Activated naive CD4-positive, alpha-beta T cell treated with anti-CD3 and anti-CD28 coated beads, Interleukin-2, amount 50 U/mL, for 16 hours (primary cell): ENCODE results near the gene JMJD7.
"Not testable (repeated sequence)": the region's sequence is repeated elsewhere in the genome, so short reads cannot be mapped to it uniquely, and the experiment has no call there.

Source experiments
- DNase-seq: peaks from one replicate; pipeline ENCODE4 v3.0.0-alpha.2; 2020

JMJD7 gene

GRCh38 chr15:41823502-41823901 lies 4.4 kb upstream of the JMJD7 start:
- no peak for DNase-seq

DNA sequence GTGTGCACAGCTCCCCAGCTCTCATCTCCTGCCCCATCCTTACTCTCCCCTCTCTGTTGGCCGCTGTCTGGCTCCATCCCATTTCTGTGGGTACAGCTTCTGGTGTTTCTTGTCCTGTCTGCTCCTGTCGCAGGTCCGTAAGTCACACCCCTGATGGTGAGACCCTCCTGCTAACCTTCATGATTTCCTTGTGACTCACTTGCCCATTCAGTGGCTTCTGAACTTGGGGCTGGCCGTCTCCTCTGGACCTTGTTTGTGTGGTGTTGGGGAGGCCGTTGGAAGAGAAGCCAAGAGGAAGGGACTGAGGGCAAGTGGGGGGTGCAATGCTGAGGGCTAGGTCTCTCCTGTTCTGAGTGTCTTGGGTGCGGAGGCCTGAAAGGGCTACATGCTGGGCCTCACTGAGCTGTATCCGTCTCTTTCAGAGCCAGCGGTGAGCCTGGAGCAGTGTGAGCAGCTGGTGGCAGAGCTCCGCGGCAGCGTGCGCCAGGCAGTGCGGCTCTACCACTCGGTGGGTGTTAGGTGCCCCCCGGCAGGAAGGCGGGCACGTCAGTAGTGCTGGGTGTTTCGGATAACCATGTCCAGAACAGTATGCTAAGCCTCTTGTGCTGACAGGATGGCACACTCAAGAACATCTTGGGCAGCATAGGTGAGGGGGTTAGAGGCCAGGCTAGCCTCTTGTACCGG lies 3.7 kb upstream of the JMJD7 start:
- no peak for DNase-seq

DNA sequence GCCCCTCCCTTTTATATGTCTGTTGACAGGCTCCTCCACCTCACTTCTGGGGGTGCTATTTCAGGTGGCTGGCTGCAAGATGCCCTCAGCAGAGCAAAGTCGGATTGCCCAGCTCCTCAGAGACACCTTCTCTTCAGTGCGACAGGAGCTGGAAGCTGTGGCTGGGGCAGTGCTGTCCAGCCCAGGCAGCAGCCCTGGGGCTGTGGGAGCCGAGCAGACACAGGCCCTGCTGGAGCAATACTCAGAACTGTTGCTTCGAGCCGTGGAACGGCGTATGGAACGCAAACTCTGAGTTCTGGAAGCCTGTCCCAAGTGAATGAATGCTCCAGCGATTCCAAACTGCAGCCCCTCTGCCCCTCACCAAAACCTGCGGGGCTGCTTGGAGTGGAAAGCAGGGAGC lies 2.7 kb upstream of the JMJD7 start:
- no peak for DNase-seq

DNA sequence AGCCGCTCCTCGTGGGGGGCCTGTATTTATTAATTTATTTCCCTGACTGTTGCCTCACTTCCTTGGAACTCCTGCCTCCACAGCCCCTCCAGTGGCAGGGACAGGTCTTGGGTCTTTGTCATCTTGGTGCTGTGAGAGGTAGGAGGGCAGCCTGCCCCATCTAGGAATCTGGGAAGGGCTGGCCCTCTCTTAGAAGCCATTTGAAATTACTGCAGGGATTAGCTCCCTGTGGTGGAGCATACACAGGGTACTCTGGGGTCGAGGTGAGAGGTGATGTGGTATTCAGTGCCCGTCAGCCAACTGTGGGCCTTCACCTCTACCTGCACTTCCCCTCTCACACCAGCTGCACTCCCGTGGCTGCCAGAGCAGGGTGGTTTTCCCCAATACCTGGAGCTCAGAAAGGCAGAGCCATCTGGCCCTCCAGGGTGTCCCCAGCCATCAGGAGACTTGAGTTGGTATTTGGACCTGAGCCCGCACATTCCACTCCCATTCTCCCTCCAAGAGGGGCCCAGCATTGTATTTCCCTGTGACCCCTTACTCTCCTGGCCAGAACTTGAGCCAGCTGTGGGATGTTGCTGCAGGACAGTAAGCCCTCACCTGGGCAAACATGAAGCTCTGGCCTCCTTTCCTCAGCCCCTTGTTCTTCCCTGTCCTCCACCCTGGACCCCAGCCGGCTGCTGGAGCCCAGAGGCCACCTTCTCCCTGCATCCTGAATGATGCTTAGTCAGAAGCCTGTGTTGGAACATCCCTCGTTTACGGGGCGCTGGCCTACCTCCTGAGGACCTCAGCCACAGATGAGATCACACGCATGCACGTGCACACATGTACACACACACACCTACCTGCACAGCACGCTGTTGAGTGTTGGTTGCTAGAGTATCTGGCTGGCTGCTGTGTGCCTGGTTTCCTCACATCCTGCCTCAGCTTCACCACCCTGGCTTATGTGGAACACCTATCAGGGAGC lies 2.0 kb upstream of the JMJD7 start:
- DNase-seq, result no peak

- DNase-seq, result peak; percentile 33
These were observed 507 bp upstream of the JMJD7 start for GRCh38 chr15:41827290-41827879.

DNA sequence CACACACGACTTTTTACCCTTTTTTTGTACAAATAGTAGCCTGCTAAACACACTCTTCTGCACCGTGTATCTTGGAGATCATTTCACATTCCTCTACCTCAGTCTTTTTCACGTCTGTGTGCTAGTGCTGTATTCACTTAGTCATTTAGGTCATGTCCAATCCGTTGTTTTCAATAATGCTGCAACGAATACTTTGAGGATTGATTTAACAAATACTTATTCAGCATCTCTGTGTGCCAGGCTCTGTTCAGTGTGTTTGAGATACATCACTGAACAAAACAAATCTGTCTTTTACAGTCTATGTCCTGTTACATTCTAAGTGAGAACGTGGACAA lies 882 bp downstream of the JMJD7 start:
- no peak for DNase-seq

DNA sequence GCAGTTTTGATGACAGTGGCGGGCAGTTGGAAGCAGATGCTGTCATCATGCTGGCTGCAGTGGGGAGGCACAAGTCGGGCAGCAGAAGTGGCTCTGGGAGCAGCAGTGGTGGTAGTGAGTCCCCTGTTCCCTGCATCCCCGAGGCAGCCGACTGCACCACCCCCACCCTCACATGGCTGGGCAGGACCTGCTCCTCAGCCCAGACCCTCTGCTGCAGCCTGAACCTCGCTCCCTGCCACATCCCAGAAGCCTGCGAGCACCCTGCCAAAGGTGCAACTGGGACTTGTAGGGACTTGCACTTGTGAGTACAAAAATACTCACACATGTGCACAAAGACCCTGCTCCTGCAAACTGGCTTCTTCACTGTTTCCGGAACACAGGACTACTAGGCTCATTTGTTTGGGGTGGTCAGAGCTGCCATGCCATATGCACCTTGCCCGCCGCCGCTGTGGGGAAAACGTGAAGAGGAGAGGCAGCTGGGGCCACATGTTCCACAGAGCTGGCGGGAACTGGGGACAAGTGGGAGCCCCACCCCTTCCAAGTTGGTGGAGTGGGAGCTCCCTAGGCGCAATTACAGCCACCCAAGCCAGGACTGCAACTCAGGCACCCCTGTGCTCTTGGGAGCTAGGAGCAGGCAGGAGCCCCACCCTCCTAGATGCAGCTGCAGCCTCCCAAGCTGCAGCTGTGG lies 2.2 kb downstream of the JMJD7 start:
- DNase-seq, result no peak

DNA sequence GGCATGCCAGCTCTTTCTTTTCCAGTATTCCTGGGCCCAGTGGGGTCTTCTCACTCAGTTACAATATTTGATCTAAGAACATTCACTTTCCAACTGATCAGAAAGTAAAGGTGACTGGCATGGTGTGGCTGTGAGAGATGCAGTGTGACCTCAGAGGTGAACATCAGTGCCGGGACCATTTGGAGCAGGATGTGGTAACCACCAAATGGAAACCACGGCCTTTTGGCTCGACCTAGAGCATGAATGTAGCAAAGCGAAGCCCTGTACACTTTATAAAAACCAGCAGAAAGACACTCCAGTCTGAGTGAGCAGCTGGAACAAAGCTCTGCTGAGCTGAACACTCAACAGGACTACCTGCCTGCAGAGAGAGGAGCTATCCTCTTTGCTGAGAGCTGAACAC lies 3.4 kb downstream of the JMJD7 start:
- DNase-seq, result not testable (repeated sequence)

- no peak for DNase-seq
These were observed 4.3 kb downstream of the JMJD7 start for GRCh38 chr15:41832208-41832607.

- DNase-seq, result no peak
These were observed 5.0 kb downstream of the JMJD7 start for GRCh38 chr15:41832875-41833274.

GRCh38 chr15:41834096-41834495 lies 6.2 kb downstream of the JMJD7 start:
- DNase-seq, result no peak

GRCh38 chr15:41836073-41836472 lies 8.2 kb downstream of the JMJD7 start:
- DNase-seq, result no peak

DNA sequence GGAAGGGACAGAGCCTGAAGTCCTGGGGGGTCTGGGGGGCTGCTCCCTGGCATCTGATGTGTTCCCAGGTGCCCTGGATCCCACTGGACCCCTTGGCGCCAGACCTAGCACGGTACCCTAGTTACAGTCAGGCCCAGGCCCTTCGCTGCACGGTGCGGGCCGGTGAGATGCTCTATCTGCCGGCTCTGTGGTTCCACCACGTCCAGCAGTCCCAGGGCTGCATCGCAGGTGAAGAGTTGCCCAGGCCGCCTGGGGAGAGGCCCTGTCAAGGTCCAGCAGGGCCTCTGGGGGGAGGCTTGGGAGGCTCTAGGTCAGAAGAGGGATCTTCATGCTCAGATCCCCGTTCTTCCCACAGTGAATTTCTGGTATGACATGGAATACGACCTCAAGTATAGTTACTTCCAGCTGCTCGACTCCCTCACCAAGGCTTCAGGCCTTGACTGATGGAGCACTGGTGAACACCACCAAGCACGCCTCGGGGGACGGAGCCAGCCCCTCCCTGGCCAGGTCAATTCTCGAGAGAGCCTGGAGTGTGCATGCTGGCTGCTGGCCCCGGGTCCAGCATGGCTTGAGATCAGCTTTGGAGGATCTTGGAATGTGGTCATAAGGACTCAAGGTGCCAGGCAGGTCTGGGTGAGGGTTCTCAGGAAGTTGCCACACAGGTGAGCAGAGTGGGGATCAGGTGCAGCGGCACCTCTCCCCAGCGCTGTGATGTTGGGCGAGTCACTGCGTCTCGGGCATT lies 9.0 kb downstream of the JMJD7 start:
- DNase-seq, result no peak

DNA sequence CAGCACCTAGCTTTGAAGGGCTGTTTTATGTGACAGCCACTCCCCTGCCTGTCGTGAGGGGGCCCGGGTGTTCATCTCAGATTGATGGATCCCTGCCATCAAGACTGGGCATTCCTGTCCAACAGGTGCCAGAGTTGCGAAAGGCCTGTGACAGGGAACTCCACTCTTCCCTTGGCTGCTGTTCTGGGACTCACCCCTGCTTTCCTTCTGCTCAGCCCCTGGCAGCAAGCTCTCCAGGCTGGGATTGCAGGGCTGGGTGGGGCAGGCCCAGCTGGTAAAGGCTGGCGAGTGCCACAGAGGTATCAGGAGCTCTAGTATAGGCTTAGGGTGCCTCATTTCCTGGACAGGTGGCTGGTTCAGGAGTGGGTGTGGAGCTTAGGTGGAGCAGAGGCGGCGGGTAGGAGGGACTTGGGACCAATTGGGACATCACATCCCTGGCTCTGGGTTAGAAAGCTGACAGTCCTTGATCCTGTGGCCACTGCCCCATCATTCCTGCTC lies 10.6 kb downstream of the JMJD7 start, which contains the start of gene PLA2G4B:
Gene PLA2G4B, plus strand, starts transcription at position 448 of the 498 bp plus-strand sequence. CDS start 67 bp downstream, outside the sequence.
- no peak for DNase-seq

- no peak for DNase-seq
These were observed 12.0 kb downstream of the JMJD7 start for GRCh38 chr15:41839781-41840491.

DNA sequence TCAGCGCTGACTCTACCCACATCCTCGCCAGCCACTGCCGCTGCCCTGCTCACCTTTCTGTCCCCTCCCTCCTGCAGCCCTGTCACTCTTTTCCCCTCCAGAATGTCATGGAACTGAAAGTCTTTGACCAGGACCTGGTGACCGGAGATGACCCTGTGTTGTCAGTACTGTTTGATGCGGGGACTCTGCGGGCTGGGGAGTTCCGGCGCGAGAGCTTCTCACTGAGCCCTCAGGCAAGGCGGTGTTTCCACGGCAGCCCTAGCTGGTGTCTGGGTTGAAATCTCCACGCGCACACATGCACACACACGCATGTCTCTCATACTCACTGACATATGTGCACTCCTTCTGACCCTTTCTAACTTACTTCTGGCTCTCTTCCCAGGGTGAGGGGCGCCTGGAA lies 12.8 kb downstream of the JMJD7 start:
- no peak for DNase-seq

- DNase-seq, result no peak
These were observed 13.2 kb downstream of the JMJD7 start for GRCh38 chr15:41841131-41841530.

DNA sequence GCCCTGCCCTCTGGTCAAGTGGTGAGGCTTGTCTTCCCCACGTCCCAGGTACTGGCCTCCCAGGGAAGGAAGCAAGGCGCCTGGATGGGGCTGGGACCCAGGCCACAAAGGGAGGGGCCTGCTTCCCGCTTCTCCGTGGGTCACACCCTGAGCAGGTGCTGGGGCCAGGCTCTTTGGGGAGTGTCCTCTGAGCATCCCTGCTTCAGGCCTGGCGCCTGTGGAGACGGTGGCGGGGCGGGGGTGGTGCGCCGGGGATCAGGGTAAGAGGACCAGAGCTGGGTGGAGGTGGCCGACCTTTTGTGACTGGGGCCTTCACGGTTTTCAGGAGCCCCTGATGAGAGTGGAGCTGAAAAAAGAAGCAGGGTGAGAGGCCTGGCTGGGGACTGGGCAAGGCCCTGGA lies 14.3 kb downstream of the JMJD7 start:
- DNase-seq, result no peak

DNA sequence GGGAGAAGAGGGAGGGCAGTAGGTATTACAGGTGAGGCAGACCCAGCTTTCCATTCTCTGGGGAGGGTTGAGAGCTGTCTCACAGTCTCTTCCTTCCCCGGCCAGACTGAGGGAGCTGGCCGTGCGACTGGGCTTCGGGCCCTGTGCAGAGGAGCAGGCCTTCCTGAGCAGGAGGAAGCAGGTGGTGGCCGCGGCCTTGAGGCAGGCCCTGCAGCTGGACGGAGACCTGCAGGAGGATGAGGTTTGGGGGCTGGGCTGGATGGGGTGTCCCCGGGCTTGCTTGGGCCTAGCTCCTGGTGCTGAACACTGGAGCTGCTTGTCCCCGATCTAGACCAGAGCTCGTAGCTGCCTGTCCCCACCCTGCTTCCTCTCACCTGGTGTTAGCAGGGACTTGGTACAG lies 15.7 kb downstream of the JMJD7 start:
- no peak for DNase-seq

DNA sequence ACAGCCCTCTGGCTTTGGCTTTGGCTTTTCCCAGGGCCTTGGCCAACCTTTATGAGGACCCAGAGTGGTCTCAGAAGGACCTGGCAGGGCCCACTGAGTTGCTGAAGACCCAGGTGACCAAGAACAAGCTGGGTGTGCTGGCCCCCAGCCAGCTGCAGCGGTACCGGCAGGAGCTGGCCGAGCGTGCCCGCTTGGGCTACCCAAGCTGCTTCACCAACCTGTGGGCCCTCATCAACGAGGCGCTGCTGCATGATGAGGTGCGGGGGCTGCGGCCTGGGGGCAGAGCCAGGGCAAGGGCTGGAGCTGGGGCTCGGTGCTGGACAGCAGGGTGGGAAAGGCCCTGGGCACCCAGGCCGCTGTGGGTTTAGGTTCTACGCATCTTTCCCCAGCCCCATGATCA lies 16.9 kb downstream of the JMJD7 start:
- no peak for DNase-seq

- DNase-seq, result no peak
These were observed 19.3 kb downstream of the JMJD7 start for GRCh38 chr15:41847206-41847605.

DNA sequence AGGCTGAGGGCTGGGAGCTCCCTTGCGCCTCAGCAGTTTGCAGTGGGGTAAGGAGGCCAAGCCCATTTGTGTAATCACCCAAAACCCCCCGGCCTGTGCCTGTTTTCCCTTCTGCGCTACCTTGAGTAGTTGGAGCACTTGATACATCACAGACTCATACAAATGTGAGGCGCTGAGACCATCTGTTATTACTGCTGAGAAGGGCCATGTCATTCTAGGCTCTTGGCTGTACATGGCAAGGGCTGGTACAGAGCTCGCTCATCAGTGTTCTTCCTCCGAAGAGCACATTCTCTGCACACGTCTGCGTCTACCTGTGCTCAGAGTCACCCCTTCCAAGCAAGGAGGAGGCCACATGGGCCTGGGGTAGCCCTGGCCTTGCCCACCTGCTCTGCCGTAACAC lies 20.1 kb downstream of the JMJD7 start:
- no peak for DNase-seq
